Tibial artery (tissue), 4 donors: ENCODE measurements around the gene ISG15.
"Not testable (repeated sequence)": the region's sequence is repeated elsewhere in the genome, so short reads cannot be mapped to it uniquely, and the experiment has no call there.

ENCODE experiments used
- DNase-seq, 2 donors: peaks; one replicate each; pipeline ENCODE4 v3.0.0-alpha.2; 2019
- H3K27ac ChIP-seq, 2 donors: fragments of 200-600 bp; sonication (generic) in 1 of 2; 1 replicate in 1 of 2; 2 replicates in 1 of 2; pipeline ENCODE4 v1.5.1; 2018 to 2019; ENCODE audit warnings: mild to moderate bottlenecking in 1 of 2
- H3K27me3 ChIP-seq, 2 donors: fragments of 200-600 bp; sonication (generic) in 1 of 2; one replicate each; pipeline versions ENCODE4 v1.5.1 to v1.6.0; 2016 to 2019
- H3K36me3 ChIP-seq, 3 donors: fragments of 200-600 bp; sonication (generic) in 2 of 3; one replicate each; pipeline ENCODE4 v1.5.1; 2016 to 2019; ENCODE audit warnings: mild to moderate bottlenecking in 2 of 3
- H3K4me1 ChIP-seq, 4 donors: fragments of 200-600 bp; sonication (generic) in 2 of 4; 1 replicate in 3 of 4; 2 replicates in 1 of 4; pipeline ENCODE4 v1.5.1; 2016 to 2019
- H3K4me3 ChIP-seq, 2 donors: fragments of 200-600 bp; sonication (generic) in 1 of 2; 1 replicate in 1 of 2; 2 replicates in 1 of 2; pipeline ENCODE4 v1.5.1; 2018 to 2019; ENCODE audit warnings: mild to moderate bottlenecking in 2 of 2
- H3K9me3 ChIP-seq, 3 donors: fragments of 200-600 bp; sonication (generic) in 1 of 3; one replicate each; pipeline ENCODE4 v1.5.1; 2016 to 2019
- CTCF ChIP-seq, 2 experiments: fragments of 200-600 bp in 1 of 2; fragments of 450-650 bp in 1 of 2; IDR thresholded peaks; one replicate each; pipeline ENCODE4 v1.5.1; 2017 to 2019; ENCODE audit warnings: antibody characterized with exemption in 2 of 2, mild to moderate bottlenecking in 1 of 2, moderate library complexity in 1 of 2
- intact Hi-C: fragments of 100-400 bp; cut with DNase I; formaldehyde crosslinking; loops from one replicate; pipeline ENCODE4 v1.15.0; 2023; ENCODE audit warnings: low total_unique reads

The ISG15 gene

GRCh38 chr1:974687-975328 lies 38.5 kb upstream of the ISG15 start:
- TF ChIP-seq CTCF (IDR thresholded peaks at IDR 0.05): no peak
- Histone ChIP-seq H3K4me1 (peaks cover 0 to 14% (median 7%) of the 10 kb centered on the region in 4 donors), H3K4me3 (no peak overlapping the region), H3K27me3 (peaks cover 0 to 64% of the 10 kb centered on the region in 2 donors), H3K36me3 (no peaks in the 10 kb centered on the region), H3K9me3 (no peaks in the 10 kb centered on the region), H3K27ac (no peak overlapping the region)
- intact Hi-C loops: no loop called here
- no peak for DNase-seq

- H3K4me1 ChIP-seq: peaks cover 0 to 14% (median 7%) of the 10 kb centered on the region in 4 donors
- no peak overlapping the region for H3K4me3 ChIP-seq
- no peak overlapping the region for H3K27ac ChIP-seq
- no peak for TF ChIP-seq CTCF (IDR thresholded peaks at IDR 0.05)
- no peaks in the 10 kb centered on the region for H3K36me3 ChIP-seq
- intact Hi-C loops: no loop called here
- no peak for DNase-seq
- H3K27me3 ChIP-seq: peaks cover 0 to 59% of the 10 kb centered on the region in 2 donors
- H3K9me3 ChIP-seq: no peaks in the 10 kb centered on the region
Observed at GRCh38 chr1:975365-975764, 37.9 kb upstream of the ISG15 start.

GRCh38 chr1:975896-976683 lies 37.2 kb upstream of the ISG15 start:
- peak overlapping the region in 1 of 2 donors; percentile 46 for H3K27ac ChIP-seq
- no peaks in the 10 kb centered on the region for H3K36me3 ChIP-seq
- H3K9me3 ChIP-seq: no peaks in the 10 kb centered on the region
- peaks cover 0 to 52% of the 10 kb centered on the region in 2 donors for H3K27me3 ChIP-seq
- TF ChIP-seq CTCF (IDR thresholded peaks at IDR 0.05): peak; percentile 71 to 78
- peak overlapping the region; percentile 37 to 40 for H3K4me3 ChIP-seq
- DNase-seq: peak; percentile 58 to 83
- intact Hi-C loops: no loop called here
- H3K4me1 ChIP-seq: peaks cover 0 to 14% (median 12%) of the 10 kb centered on the region in 4 donors

GRCh38 chr1:976791-977190 lies 36.5 kb upstream of the ISG15 start:
- DNase-seq, intact Hi-C loops, H3K4me3 ChIP-seq, H3K9me3 ChIP-seq, H3K27ac ChIP-seq, H3K36me3 ChIP-seq: not testable (repeated sequence)
- Histone ChIP-seq H3K27me3 (peaks cover 0 to 45% of the 10 kb centered on the region in 2 donors), H3K4me1 (peaks cover 0 to 20% (median 17%) of the 10 kb centered on the region in 4 donors)

GRCh38 chr1:978069-978834 lies 35.0 kb upstream of the ISG15 start:
- Histone ChIP-seq H3K9me3 (no peaks in the 10 kb centered on the region), H3K36me3 (no peaks in the 10 kb centered on the region), H3K27ac (no peak overlapping the region), H3K4me3 (no peak overlapping the region), H3K4me1 (peaks cover 0 to 27% (median 25%) of the 10 kb centered on the region in 4 donors), H3K27me3 (peaks cover 0 to 30% of the 10 kb centered on the region in 2 donors)
- no peak for DNase-seq
- intact Hi-C loops: no loop called here
- TF ChIP-seq CTCF (IDR thresholded peaks at IDR 0.05): no peak
